GM10847 (cell line): Measurements from ENCODE around the gene POP7.

Experiments used
- POLR2A ChIP-seq: IDR thresholded peaks from 2 replicates; pipeline ENCODE4 v1.6.1; 2011; ENCODE audit not compliant: insufficient read length; ENCODE audit errors: extremely low read depth

The POP7 gene

DNA sequence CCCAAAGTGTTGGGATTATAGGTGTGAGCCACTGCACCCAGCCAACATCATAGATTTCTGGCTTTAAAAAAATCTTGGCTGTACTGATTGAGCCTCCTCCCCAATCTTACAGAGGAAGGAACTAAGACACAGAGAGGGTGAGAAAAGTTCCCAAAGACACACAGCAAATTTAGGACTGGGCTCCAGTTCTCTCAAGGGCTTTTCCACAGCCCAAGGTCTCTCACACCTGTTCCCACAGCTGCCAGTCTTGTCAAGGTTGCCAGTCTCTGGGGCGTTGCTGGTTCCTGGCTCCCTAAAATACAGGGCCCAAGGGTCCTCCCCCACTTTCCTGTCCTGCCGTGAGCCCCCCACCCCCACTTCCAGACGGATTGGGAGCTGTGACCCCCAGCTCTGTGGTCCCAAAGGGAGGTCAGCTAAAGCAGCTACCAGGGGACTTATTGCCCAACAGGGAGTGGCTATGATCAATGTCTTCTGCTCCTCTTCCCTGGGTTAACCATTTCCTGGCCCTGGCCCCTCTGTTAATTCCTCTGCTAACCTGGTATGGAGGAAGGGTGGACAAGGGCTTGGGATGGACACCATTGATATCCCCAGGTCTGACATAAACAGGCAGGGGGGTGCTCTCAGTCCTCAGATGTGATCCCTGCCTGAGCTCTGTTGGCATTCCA is 24.3 kb downstream of the POP7 start:
- no peak for TF ChIP-seq POLR2A

DNA sequence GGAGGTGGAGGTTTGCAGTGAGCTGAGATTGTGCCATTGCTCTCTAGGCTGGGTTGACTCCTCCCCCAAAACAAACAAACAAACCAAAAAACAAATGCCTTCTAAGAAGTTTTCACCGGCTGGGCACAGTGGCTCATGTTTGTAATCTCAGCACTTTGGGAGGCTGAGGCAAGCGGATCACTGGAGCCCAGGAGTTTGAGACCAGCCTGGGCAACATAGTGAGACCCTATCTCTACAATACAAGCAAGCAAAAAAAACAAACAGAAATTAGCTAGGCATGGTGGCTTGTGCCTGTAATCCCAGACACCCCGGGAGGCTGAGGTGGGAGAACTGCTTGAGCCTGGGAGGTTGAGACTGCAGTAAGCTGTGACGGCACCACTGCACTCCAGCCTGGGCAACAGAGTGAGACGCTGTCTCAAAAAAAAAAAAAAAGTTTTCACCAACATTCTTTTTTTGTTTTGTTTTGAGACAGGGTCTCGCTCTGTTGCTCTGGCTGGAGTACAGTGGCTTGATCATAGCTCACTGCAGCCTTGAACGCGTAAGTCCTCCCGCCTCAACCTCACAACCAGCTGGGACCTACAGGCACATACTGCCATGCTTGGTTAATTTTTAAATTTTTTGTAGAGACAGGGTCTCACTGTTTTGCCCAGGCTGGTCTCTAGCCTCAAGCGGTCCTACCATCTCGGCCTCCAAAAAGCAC is 26.2 kb downstream of the POP7 start:
- no peak for TF ChIP-seq POLR2A

DNA sequence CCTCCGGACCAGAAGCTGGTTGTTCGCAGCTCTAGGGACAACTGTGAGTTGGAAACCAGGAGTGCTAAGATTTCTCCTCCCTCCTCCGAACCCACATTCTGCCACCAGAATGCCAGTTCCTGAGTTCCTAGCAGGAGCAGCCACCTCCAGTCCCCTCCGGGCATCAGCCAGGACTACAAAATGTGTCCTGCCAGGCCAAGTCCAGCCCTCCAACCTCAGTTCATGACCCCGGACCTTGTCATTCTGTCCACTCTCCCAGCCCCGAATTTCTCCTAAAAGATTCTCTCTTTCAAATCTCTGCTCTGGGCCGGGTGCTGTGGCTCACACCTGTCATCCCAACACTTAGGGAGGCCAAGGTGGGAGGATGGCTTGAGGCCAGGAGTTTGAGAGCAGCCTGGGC is 29.8 kb downstream of the POP7 start:
- TF ChIP-seq POLR2A = no peak

DNA sequence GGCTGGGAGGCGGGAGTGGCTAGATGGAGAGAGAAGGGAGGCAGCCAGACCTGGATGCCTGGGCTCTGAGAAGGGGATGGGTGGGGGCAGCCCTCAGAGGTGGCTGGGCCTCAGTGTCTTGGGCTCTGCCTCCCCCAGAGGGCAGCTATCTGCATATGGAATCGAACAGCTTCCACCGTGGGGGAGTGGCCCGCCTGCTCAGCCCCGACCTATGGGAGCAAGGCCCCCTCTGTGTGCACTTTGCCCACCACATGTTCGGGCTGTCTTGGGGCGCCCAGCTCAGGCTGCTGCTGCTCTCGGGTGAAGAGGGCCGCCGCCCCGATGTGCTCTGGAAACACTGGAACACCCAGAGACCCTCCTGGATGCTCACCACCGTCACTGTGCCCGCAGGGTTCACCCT is 30.8 kb downstream of the POP7 start:
- no peak for TF ChIP-seq POLR2A

DNA sequence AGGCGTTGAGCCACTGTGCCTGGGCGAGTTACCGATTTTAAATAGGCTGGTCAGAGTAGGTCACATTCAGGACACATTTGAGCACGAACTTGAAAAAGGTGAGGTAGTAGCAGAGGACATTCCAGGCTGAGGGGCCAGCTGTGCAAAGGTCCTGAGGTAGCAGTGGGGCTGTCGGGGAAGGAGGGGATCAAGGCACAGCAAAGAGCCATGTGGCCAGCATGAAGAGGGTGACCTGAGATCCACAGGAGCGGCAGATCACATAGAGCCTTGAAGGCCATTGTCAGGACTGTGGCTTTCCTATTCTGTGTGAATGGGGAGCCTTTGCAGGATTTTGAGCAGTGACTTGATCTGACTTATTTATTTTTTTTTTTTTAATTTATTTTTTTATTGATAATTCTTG is 34.0 kb downstream of the POP7 start:
- TF ChIP-seq POLR2A = no peak

DNA sequence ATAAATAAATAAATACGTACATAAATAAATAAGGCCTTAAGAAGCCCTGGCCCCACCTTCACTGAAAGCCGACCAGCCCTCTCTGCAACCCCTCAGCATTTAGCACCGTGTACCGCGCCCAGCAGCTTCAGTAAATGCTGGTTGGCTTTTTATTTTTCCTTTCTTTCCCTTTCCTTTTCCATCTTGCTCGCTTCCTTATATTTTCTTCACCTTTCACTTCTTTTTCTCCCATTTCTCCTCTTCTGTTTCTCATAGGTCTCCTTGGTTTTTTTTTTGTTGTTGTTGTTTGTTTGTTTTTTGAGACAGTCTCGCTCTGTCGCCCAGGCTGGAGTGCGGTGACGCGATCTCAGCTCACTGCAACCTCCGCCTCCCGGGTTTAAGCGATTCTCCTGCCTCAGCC is 38.7 kb downstream of the POP7 start:
- no peak for TF ChIP-seq POLR2A

DNA sequence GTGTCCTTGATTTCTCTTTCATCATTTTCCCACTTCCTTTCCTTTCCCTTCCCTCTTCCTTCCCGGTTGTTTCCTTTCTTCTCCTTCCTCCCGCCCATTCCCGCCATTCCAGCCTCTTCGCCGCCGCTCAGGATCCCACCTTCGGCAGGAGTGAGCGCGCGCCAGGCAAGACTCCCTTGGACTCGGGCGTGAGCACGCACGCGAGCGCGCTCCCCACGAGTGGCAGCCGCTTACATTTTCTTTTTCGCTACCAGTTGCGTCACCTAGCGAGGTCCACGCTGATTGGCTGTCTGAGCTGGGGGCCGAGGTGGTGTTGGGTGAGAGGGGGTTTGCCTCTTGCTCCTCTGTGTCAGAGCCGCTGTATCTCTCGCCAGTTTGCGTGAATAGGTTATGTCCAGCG is 39.3 kb downstream of the POP7 start:
- TF ChIP-seq POLR2A = no peak

DNA sequence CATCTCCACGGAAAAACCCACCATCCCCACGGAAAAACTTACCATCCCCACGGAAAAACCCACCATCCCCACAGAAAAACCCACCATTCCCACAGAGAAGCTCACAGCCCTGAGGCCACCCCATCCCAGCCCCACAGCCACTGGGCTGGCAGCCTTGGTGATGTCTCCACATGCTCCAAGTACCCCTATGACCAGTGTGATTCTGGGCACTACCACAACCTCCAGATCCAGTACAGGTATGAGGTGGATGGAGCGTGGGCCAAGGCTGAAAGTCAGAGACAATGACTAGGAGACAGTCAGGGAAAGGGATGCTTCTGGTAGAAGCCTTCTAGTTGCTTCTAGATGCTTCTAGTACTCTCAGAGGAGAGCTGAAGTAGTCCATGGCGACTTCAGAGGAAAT is 47.1 kb downstream of the POP7 start:
- no peak for TF ChIP-seq POLR2A

DNA sequence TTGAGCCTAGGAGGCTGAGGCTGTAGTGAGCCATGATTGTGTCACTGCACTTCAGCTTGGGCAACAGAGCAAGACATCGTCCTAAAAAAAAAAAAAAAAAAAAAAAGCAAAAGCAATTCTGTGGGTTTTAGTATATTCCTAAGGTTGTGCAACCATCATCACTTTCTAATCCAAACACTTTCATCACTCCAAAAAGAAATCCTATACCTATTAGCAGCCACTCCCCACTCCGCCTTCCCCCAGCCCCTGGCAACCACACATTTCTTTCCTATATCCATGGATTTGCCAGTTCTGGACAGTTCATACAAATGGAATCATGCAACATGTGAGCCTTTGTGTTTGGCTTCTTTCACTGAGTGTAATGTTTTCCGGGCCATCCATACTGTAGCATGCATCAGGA is 47.8 kb downstream of the POP7 start:
- no peak for TF ChIP-seq POLR2A
